Vagina (tissue), 2 donors: Measurements from ENCODE around the gene CNOT1. TPM values are rescaled to one million over a fixed set of nuclear protein-coding genes. Genes with fewer than 3 reads are reported as not detected.

Experiments
- DNase-seq, 2 donors: peaks; one replicate each; pipeline ENCODE4 v3.0.0-alpha.2; 2017; ENCODE audit errors: extremely low spot score in 2 of 2
- H3K27ac ChIP-seq: fragments of 200-600 bp; sonication (generic); one replicate; pipeline ENCODE4 v1.5.1; 2019
- H3K27me3 ChIP-seq: fragments of 200-600 bp; sonication (generic); one replicate; pipeline ENCODE4 v1.5.1; 2019
- H3K36me3 ChIP-seq, 2 donors: fragments of 200-600 bp; sonication (generic); one replicate each; pipeline ENCODE4 v1.5.1; 2017 to 2019
- H3K4me1 ChIP-seq: fragments of 200-600 bp; sonication (generic); one replicate; pipeline ENCODE4 v1.5.1; 2019
- H3K4me3 ChIP-seq, 2 donors: fragments of 200-600 bp; sonication (generic); 1 replicate in 1 of 2; 2 replicates in 1 of 2; pipeline ENCODE4 v1.5.1; 2016 to 2019
- H3K9me3 ChIP-seq: fragments of 200-600 bp; sonication (generic); one replicate; pipeline ENCODE4 v1.5.1; 2019
- POLR2A ChIP-seq, 2 donors: fragments of 450-650 bp; IDR thresholded peaks; one replicate each; pipeline ENCODE4 v1.6.1; 2017; ENCODE audit warnings: antibody characterized with exemption in 2 of 2, mild to moderate bottlenecking in 2 of 2, moderate library complexity in 2 of 2
- POLR2AphosphoS5 ChIP-seq, 2 donors: sonication (generic); formaldehyde crosslinking; IDR thresholded peaks; one replicate each; pipeline ENCODE4 v1.9.0; 2017; ENCODE audit warnings: antibody characterized with exemption in 2 of 2, mild to moderate bottlenecking in 2 of 2, low read depth in 1 of 2; ENCODE audit not compliant: insufficient read depth in 1 of 2
- intact Hi-C: fragments of 100-400 bp; cut with DNase I; formaldehyde crosslinking; loops from one replicate; pipeline ENCODE4 v1.15.1; 2023
- total RNA-seq: library from RNA; depleted of rRNA; stranded (reverse); fragments of >200 nt; gene quantifications from one replicate; pipeline ENCODE4 v1.2.3, GENCODE V29; 2016
- TF ChIP-seq, protein P1 (sequence below), 3 experiments: fragments of 450-650 bp in 2 of 3; fragments of 200-600 bp in 1 of 3; sonication (generic) in 1 of 3; IDR thresholded peaks; one replicate each; pipeline ENCODE4 v1.5.1; 2017 to 2019; ENCODE audit warnings: antibody characterized with exemption in 3 of 3, mild to moderate bottlenecking in 2 of 3, moderate library complexity in 2 of 3

The CNOT1 gene
- 115 TPM for total RNA-seq

DNA sequence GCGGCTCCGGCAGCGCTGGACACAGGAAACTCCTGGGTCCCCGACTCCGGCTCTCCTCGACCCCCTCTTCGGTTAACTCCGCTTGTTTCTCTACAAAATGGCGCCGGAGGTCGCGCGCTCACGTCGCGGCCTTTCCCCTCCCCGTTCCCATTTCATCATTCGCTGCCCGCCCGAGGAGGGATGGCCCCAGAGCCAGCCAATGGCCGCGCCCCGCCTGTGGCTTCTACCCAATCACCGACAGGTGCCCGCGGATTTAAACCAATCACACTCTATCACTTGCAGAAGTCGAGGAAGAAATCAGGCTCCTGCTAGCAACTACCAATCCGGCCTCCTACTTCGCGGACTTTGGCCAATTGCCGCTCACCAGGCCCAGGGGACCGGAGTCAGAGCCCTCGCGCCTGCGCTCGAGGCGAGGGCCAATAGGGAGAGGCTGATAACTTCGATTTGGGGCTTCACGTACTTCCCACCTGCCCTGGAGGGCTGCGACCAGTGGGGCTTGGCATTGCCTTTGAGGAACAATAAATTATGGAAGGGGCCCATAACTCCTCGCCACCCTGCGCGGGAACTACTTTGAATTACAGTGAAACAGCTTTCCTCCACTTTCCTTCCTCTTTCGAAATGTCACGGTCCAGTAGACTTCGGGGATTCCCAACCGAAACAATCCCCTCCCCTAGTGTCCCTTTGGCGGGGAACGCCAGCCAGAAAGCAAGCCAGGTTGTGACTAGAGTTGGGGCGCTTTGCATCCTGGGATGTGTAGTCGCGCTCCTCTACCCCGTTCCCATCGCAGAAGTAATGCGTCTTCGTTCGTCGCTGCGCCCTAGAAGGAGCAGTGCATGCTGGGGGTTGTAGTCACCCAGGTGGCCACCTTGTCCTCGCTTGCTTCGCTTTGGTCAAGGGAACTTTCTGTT, at the start of gene CNOT1:
CNOT1 (minus strand) TSS at position 94 of the 908 bp plus-strand sequence. CDS start 30,489 bp downstream, outside the sequence.
- peak; percentile 92 to 96 for TF ChIP-seq POLR2AphosphoS5 (IDR thresholded peaks at IDR 0.05; ENCODE audit: insufficient read depth in 1 of 2, low read depth in 1 of 2)
- TF ChIP-seq POLR2A (IDR thresholded peaks at IDR 0.05) = peak; percentile 24 to 78
- TF ChIP-seq, protein P1, sequence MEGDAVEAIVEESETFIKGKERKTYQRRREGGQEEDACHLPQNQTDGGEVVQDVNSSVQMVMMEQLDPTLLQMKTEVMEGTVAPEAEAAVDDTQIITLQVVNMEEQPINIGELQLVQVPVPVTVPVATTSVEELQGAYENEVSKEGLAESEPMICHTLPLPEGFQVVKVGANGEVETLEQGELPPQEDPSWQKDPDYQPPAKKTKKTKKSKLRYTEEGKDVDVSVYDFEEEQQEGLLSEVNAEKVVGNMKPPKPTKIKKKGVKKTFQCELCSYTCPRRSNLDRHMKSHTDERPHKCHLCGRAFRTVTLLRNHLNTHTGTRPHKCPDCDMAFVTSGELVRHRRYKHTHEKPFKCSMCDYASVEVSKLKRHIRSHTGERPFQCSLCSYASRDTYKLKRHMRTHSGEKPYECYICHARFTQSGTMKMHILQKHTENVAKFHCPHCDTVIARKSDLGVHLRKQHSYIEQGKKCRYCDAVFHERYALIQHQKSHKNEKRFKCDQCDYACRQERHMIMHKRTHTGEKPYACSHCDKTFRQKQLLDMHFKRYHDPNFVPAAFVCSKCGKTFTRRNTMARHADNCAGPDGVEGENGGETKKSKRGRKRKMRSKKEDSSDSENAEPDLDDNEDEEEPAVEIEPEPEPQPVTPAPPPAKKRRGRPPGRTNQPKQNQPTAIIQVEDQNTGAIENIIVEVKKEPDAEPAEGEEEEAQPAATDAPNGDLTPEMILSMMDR (IDR thresholded peaks at IDR 0.05) = no peak
- H3K27ac ChIP-seq = peak within 1 kb of the TSS; percentile 99
- no peaks in the 10 kb centered on the region for H3K9me3 ChIP-seq
- peaks cover 38% of the 10 kb centered on the region for H3K4me1 ChIP-seq
- peak within 1 kb of the TSS; percentile 85 to 98 for H3K4me3 ChIP-seq
- no peaks in the 10 kb centered on the region for H3K27me3 ChIP-seq
- peak; percentile 99 to 100 for DNase-seq
- intact Hi-C loops = loop anchor here (10.0 kb wide), 1 partner anchor 115 kb away; the partner anchor contains the start of gene SETD6
- H3K36me3 ChIP-seq = peaks cover 0 to under 1% of the 10 kb centered on the region in 2 donors

DNA sequence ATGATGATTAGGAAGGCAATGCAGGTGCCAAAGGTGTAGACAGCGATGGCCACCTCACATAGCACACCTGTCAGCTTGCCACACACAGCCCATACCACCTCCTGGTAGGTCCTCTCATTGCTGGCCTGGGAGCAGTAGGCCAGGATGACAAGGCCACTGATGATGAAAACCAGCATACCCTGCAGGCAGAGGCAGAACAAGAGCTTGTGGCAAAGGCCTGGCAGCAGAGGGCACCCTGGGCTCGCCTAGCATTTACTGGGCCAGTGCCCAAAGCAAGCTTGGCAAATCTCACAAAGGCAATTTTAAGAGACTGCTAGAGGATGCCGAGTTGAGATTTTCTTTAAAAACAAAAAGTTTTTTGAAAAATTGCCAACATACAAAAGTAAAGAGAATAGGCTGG, 49.1 kb upstream of the CNOT1 start:
- intact Hi-C loops = no loop called here
- H3K27ac ChIP-seq = no peak overlapping the region
- peaks cover 7% of the 10 kb centered on the region for H3K4me1 ChIP-seq
- no peak overlapping the region for H3K4me3 ChIP-seq
- no peak for DNase-seq
- TF ChIP-seq POLR2AphosphoS5 (IDR thresholded peaks at IDR 0.05; ENCODE audit: insufficient read depth in 1 of 2, low read depth in 1 of 2) (no peak), POLR2A (IDR thresholded peaks at IDR 0.05) (no peak)
- TF ChIP-seq, protein P1 (IDR thresholded peaks at IDR 0.05) = no peak
- H3K36me3 ChIP-seq = no peaks in the 10 kb centered on the region
- no peaks in the 10 kb centered on the region for H3K27me3 ChIP-seq
- H3K9me3 ChIP-seq = no peaks in the 10 kb centered on the region

DNA sequence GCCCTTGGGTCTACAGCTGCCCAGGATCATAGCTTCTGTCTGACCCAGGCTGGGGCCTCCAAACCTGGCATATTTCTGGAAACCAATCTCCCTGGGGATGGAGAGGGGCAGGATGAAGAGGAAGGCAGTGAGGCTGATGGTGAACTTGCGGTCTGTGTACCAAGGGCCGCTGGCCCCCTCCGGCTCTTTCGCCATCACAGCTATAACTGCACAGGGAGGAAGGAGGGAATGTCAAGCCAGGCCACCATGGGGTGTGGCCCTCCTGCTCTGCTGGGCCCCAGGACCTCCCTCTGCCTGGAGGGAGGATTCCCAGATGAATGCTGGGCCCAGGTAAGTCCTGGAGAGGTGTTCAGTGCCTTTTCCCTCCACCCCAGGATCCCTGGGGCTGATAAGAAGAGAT, 48.6 kb upstream of the CNOT1 start:
- no peak for DNase-seq
- Histone ChIP-seq H3K36me3 (no peaks in the 10 kb centered on the region), H3K27ac (no peak overlapping the region), H3K4me3 (no peak overlapping the region), H3K27me3 (no peaks in the 10 kb centered on the region), H3K4me1 (peaks cover 2% of the 10 kb centered on the region), H3K9me3 (no peaks in the 10 kb centered on the region)
- TF ChIP-seq, protein P1 (IDR thresholded peaks at IDR 0.05) = no peak
- TF ChIP-seq POLR2A (IDR thresholded peaks at IDR 0.05) = no peak
- TF ChIP-seq POLR2AphosphoS5 (IDR thresholded peaks at IDR 0.05; ENCODE audit: insufficient read depth in 1 of 2, low read depth in 1 of 2) = no peak
- intact Hi-C loops = no loop called here

DNA sequence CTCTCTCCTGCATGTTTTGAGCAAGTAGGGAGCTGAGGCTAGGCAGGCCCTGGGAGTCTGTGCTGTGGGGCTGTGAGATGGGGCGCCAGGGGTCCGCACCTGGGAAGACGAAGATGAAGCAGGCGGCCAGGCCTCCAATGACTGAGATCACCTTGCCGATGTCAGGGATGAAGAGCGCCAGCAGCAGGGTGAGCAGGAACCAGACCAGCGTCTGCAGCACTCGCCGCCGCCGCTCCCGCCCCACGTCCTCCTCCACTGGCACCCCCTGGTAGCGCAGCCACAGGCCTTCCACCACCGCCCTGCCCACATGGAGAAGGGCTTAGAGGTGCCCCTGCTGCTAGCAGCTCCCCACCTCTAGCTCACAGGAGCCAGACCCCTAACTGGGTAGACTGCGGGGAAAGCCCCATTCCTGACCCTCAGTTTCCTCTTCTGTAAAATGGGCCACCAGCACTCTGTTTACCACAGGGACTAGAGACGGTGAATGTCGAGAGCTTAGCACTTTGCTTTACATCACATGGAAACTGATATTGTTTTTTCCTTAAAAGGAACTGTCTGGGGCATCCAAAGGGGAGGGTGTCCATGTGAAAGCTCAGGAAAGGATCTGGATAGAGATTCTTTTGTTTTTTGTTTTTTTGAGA, 41.4 kb upstream of the CNOT1 start:
- H3K27me3 ChIP-seq = no peaks in the 10 kb centered on the region
- intact Hi-C loops = loop anchor here (2.0 kb wide), 1 partner anchor 44 kb away; no protein-coding TSS in a partner anchor
- H3K4me3 ChIP-seq = no peak overlapping the region
- H3K9me3 ChIP-seq = no peaks in the 10 kb centered on the region
- no peak for DNase-seq
- H3K36me3 ChIP-seq = no peaks in the 10 kb centered on the region
- H3K27ac ChIP-seq = no peak overlapping the region
- H3K4me1 ChIP-seq = no peaks in the 10 kb centered on the region
- TF ChIP-seq POLR2A (IDR thresholded peaks at IDR 0.05) (no peak), POLR2AphosphoS5 (IDR thresholded peaks at IDR 0.05; ENCODE audit: insufficient read depth in 1 of 2, low read depth in 1 of 2) (no peak)
- TF ChIP-seq, protein P1 (IDR thresholded peaks at IDR 0.05) = no peak
